ENCODE results near the gene SAMSN1.

DNA sequence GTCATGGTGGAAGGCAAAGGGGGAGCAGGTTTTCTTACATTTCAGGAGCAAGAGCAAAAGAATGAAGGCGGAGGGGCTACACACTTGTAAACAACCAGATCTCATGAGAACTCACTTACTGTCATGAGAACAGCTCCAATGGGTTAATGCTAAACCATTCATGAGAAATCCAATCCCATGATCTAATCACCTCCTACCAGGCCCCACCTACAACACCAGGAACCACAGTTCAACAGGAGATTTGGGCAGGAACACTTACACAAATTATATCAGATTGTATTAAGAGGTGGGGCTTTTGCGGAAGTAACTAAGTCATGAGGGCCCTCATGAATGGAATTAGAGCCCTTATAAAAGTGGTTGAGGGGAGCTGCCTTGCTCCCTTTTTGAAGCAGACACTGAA is 48.9 kb upstream of the SAMSN1 start:
- TF ChIP-seq, protein P1, sequence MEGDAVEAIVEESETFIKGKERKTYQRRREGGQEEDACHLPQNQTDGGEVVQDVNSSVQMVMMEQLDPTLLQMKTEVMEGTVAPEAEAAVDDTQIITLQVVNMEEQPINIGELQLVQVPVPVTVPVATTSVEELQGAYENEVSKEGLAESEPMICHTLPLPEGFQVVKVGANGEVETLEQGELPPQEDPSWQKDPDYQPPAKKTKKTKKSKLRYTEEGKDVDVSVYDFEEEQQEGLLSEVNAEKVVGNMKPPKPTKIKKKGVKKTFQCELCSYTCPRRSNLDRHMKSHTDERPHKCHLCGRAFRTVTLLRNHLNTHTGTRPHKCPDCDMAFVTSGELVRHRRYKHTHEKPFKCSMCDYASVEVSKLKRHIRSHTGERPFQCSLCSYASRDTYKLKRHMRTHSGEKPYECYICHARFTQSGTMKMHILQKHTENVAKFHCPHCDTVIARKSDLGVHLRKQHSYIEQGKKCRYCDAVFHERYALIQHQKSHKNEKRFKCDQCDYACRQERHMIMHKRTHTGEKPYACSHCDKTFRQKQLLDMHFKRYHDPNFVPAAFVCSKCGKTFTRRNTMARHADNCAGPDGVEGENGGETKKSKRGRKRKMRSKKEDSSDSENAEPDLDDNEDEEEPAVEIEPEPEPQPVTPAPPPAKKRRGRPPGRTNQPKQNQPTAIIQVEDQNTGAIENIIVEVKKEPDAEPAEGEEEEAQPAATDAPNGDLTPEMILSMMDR (IDR thresholded peaks at IDR 0.05; ENCODE audit: low read length) = no peak
- no peak for TF ChIP-seq EZH2 (IDR thresholded peaks at IDR 0.05; ENCODE audit: borderline replicate concordance, low read length)

All from OCI-LY1 (cell line).